ENCODE results near the gene OR7D2.

The OR7D2 gene

GRCh38 chr19:9178901-9179300 lies at the start of gene OR7D2:
TSS of gene OR7D2 (plus strand) at chr19:9178979. CDS start at chr19:9185782, 6,803 bp downstream.
- POLR2A ChIA-PET = no interaction called here
- no peak for DNase-seq (ENCODE audit: low read depth, low spot score)
- TF ChIP-seq CTCF (IDR thresholded peaks at IDR 0.05; ENCODE audit: insufficient read depth, low read length, missing control alignments) = no peak

DNA sequence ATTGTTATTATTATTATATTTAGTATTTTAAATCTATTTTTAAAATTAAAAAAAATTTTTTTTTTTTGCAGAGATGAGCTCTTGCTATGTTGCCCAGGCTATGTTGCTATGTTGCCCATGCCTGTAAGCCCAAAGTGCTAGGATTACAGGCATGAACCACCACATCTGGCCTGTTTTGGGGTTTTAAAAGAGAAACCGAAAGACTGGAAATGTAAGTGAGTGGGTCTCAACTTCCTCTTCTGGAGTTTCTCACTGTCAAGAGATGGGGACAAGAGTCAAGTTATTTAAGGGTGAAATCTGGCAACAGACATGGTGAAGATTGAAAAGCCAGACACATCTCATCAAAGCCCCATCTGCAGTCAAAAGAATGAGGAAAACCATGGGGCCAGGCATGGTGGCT lies 47.8 kb upstream of the OR7D2 start:
- no peak for TF ChIP-seq CTCF (IDR thresholded peaks at IDR 0.05; ENCODE audit: insufficient read depth, low read length, missing control alignments)
- POLR2A ChIA-PET = no interaction called here
- no peak for DNase-seq (ENCODE audit: low read depth, low spot score)
- CTCF ChIA-PET = no interaction called here
- no peak overlapping the region for H3K4me3 ChIP-seq (ENCODE audit: low read depth, low read length)

More at GRCh38 chr19:9178901-9179300, at the start of gene OR7D2:
- no peak within 1 kb of the TSS for H3K4me3 ChIP-seq (ENCODE audit: low read depth, low read length)
- CTCF ChIA-PET = interaction anchor here (1.5 kb wide), 1 partner anchor 26 kb away, joined by 3 read pairs; no protein-coding TSS in a partner anchor

- H3K4me3 ChIP-seq (ENCODE audit: low read depth, low read length) = no peak overlapping the region
- POLR2A ChIA-PET = no interaction called here
- DNase-seq (ENCODE audit: low read depth, low spot score) = no peak
- CTCF ChIA-PET = no interaction called here
- TF ChIP-seq CTCF (IDR thresholded peaks at IDR 0.05; ENCODE audit: insufficient read depth, low read length, missing control alignments) = no peak
Observed at GRCh38 chr19:9132422-9132821, 46.4 kb upstream of the OR7D2 start.

DNA sequence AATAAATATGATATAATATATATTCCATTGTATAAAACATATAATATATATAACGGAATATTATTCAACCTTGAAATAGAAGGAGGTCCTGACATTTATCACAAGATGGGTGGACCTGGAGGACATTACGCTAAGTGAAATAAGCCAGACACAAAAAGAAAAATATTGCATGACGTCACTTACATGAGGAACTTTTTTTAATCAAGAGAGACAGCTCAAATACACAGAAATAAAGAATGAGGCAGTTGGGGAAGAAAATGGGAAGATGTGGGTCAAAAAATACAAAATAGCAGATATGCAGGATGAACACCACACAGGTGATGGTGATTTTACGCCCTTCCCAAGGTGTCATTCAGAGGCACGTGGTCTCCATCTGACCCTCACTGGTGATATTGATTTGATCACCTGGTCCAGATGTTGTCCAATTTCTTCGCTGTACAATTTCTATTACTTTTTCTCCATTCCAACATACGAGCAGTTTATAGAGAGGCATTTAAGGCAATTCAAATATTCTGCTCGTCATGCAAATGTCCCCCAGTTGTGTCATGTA lies 39.1 kb upstream of the OR7D2 start:
- CTCF ChIA-PET = no interaction called here
- no peak for TF ChIP-seq CTCF (IDR thresholded peaks at IDR 0.05; ENCODE audit: insufficient read depth, low read length, missing control alignments)

GRCh38 chr19:9140159-9140874 lies 38.5 kb upstream of the OR7D2 start, which contains the start of gene ZNF317:
TSS of gene ZNF317 (plus strand) at chr19:9140397. CDS start at chr19:9156017, 15,620 bp downstream.
- peak within 1 kb of the TSS; percentile 71 for H3K4me3 ChIP-seq (ENCODE audit: low read depth, low read length)
- CTCF ChIA-PET = interaction anchor here (0.7 kb wide), 1 partner anchor 11 kb away, joined by 3 read pairs; no protein-coding TSS in a partner anchor
- TF ChIP-seq CTCF (IDR thresholded peaks at IDR 0.05; ENCODE audit: insufficient read depth, low read length, missing control alignments) = no peak
- peak; percentile 41 for DNase-seq (ENCODE audit: low read depth, low spot score)
- POLR2A ChIA-PET = no interaction called here

More for the DNA sequence above, 39.1 kb upstream of the OR7D2 start:
- POLR2A ChIA-PET = no interaction called here
- no peak for DNase-seq (ENCODE audit: low read depth, low spot score)
- H3K4me3 ChIP-seq (ENCODE audit: low read depth, low read length) = peak overlapping the region; percentile 71

GRCh38 chr19:9144920-9145319 lies 33.9 kb upstream of the OR7D2 start:
- POLR2A ChIA-PET = no interaction called here
- TF ChIP-seq CTCF (IDR thresholded peaks at IDR 0.05; ENCODE audit: insufficient read depth, low read length, missing control alignments) = no peak
- DNase-seq (ENCODE audit: low read depth, low spot score) = no peak
- H3K4me3 ChIP-seq (ENCODE audit: low read depth, low read length) = no peak overlapping the region
- CTCF ChIA-PET = no interaction called here
